Panc1 (cell line): Measurements from ENCODE around the gene WNT5B.

Experiments
- CTCF ChIP-seq: fragments of 450-650 bp; IDR thresholded peaks from 2 replicates; pipeline ENCODE4 v1.5.1; 2017; ENCODE audit warnings: mild to moderate bottlenecking
- POLR2AphosphoS5 ChIP-seq: IDR thresholded peaks from 2 replicates; pipeline ENCODE4 v1.6.1; 2012; ENCODE audit warnings: mild to moderate bottlenecking, low read depth, low read length, moderate library complexity
- SIN3A ChIP-seq: IDR thresholded peaks from 2 replicates; pipeline ENCODE4 v1.6.1; 2012; ENCODE audit warnings: low read depth, mild to moderate bottlenecking, low read length, moderate library complexity, borderline replicate concordance; ENCODE audit not compliant: insufficient read depth
- TCF7L2 ChIP-seq: IDR thresholded peaks from 2 replicates; pipeline ENCODE4 v1.6.1; 2011; ENCODE audit warnings: mild to moderate bottlenecking, low read depth, low read length, inconsistent platforms
- TF ChIP-seq, protein P1 (sequence below), 2 experiments: IDR thresholded peaks; 2 replicates each; pipeline ENCODE4 v1.6.1; 2011 to 2012; ENCODE audit warnings: low read depth in 2 of 2, control low read depth in 1 of 2, low read length in 1 of 2, mild to moderate bottlenecking in 1 of 2, moderate library complexity in 1 of 2; ENCODE audit not compliant: insufficient read depth in 1 of 2

- TF ChIP-seq POLR2AphosphoS5, result no peak
- no peak for TF ChIP-seq SIN3A
- no peak for TF ChIP-seq CTCF
- TF ChIP-seq, protein P1, sequence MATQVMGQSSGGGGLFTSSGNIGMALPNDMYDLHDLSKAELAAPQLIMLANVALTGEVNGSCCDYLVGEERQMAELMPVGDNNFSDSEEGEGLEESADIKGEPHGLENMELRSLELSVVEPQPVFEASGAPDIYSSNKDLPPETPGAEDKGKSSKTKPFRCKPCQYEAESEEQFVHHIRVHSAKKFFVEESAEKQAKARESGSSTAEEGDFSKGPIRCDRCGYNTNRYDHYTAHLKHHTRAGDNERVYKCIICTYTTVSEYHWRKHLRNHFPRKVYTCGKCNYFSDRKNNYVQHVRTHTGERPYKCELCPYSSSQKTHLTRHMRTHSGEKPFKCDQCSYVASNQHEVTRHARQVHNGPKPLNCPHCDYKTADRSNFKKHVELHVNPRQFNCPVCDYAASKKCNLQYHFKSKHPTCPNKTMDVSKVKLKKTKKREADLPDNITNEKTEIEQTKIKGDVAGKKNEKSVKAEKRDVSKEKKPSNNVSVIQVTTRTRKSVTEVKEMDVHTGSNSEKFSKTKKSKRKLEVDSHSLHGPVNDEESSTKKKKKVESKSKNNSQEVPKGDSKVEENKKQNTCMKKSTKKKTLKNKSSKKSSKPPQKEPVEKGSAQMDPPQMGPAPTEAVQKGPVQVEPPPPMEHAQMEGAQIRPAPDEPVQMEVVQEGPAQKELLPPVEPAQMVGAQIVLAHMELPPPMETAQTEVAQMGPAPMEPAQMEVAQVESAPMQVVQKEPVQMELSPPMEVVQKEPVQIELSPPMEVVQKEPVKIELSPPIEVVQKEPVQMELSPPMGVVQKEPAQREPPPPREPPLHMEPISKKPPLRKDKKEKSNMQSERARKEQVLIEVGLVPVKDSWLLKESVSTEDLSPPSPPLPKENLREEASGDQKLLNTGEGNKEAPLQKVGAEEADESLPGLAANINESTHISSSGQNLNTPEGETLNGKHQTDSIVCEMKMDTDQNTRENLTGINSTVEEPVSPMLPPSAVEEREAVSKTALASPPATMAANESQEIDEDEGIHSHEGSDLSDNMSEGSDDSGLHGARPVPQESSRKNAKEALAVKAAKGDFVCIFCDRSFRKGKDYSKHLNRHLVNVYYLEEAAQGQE (IDR thresholded peaks at IDR 0.05; ENCODE audit: insufficient read depth in 1 of 2, low read depth in 2 of 2, low read length in 1 of 2), result no peak
- no peak for TF ChIP-seq TCF7L2
Observed at GRCh38 chr12:1580526-1580925, 48.5 kb upstream of the WNT5B start.
